ENCODE data around the gene GJB6. TPM values are rescaled to one million over a fixed set of nuclear protein-coding genes. Genes with fewer than 3 reads are reported as not detected.

Gene GJB6
- total RNA-seq, 2 experiments from 2014 or later = 2.3 to 3.3 TPM

GRCh38 chr13:20247403-20247802, 15.3 kb upstream of the GJB6 start:
- H3K36me3 Mint-ChIP-seq (ENCODE audit: low read depth) = no peaks in the 10 kb centered on the region
- DNase-seq (no peak), ATAC-seq (no peak)
- H3K9me3 Mint-ChIP-seq = no peaks in the 10 kb centered on the region
- H3K27me3 Mint-ChIP-seq = peaks cover 2% of the 10 kb centered on the region
- ChIA-PET POLR2A (no interaction called here), CTCF (no interaction called here)
- H3K4me1 Mint-ChIP-seq (ENCODE audit: low read depth) = no peaks in the 10 kb centered on the region
- H3K27ac Mint-ChIP-seq = no peak overlapping the region
- no peak overlapping the region for H3K4me3 Mint-ChIP-seq
- TF ChIP-seq, protein P1, sequence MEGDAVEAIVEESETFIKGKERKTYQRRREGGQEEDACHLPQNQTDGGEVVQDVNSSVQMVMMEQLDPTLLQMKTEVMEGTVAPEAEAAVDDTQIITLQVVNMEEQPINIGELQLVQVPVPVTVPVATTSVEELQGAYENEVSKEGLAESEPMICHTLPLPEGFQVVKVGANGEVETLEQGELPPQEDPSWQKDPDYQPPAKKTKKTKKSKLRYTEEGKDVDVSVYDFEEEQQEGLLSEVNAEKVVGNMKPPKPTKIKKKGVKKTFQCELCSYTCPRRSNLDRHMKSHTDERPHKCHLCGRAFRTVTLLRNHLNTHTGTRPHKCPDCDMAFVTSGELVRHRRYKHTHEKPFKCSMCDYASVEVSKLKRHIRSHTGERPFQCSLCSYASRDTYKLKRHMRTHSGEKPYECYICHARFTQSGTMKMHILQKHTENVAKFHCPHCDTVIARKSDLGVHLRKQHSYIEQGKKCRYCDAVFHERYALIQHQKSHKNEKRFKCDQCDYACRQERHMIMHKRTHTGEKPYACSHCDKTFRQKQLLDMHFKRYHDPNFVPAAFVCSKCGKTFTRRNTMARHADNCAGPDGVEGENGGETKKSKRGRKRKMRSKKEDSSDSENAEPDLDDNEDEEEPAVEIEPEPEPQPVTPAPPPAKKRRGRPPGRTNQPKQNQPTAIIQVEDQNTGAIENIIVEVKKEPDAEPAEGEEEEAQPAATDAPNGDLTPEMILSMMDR (IDR thresholded peaks at IDR 0.05) = no peak
- intact Hi-C loops (cut with micrococcal nuclease) = no loop called here

DNA sequence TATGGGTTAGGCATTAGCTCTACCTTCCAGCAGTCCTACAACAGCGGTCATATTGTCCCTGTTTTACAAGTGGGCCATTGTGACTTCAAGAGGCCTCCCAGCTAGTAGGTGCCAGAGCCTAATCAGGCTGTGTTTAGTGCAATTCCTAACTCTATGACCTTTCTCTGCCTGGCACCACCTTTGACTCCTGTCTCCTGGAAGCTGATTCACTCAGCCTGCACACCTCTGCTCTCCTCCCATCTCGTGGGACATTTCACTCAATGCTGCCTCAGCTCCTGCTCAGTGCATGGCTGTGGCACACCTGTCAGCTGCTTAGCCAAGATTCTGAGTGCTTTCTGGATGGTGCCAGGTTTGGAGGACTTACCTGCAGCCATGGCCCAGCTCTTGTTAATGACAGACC, 9.5 kb upstream of the GJB6 start:
- TF ChIP-seq, protein P1 (IDR thresholded peaks at IDR 0.05) = no peak
- DNase-seq (no peak), ATAC-seq (no peak)
- intact Hi-C loops (cut with micrococcal nuclease) = no loop called here
- POLR2A ChIA-PET = no interaction called here
- Mint-ChIP-seq H3K4me3 (no peak overlapping the region), H3K36me3 (ENCODE audit: low read depth) (no peaks in the 10 kb centered on the region), H3K27ac (no peak overlapping the region), H3K27me3 (peaks cover 10% of the 10 kb centered on the region), H3K9me3 (no peaks in the 10 kb centered on the region), H3K4me1 (ENCODE audit: low read depth) (no peaks in the 10 kb centered on the region)
- CTCF ChIA-PET = no interaction called here

DNA sequence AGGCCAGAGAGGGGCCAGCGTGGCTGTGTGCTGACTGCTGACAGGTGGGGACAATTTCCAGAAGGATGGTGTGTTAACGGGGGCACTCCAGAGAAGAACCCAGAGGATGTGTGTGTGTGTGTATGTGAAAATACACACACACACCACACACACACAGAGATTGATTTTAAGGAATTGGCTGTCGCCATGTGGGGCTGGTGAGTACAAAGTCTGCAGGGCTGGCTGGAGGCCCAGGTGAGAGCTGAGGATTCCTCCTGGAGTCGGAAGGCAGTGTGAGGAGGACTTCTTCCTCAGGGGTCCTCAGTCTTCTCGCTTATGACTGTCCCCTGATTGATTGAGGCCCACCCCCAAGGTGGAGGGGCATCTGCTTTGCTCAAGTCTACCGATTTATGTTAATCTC, 7.6 kb upstream of the GJB6 start:
- DNase-seq = no peak
- Mint-ChIP-seq H3K27ac (no peak overlapping the region), H3K36me3 (ENCODE audit: low read depth) (no peaks in the 10 kb centered on the region), H3K9me3 (no peaks in the 10 kb centered on the region), H3K27me3 (peaks cover 11% of the 10 kb centered on the region), H3K4me3 (no peak overlapping the region), H3K4me1 (ENCODE audit: low read depth) (no peaks in the 10 kb centered on the region)
- CTCF ChIA-PET = no interaction called here
- no peak for ATAC-seq
- POLR2A ChIA-PET = no interaction called here
- intact Hi-C loops (cut with micrococcal nuclease) = no loop called here
- TF ChIP-seq, protein P1 (IDR thresholded peaks at IDR 0.05) = no peak

DNA sequence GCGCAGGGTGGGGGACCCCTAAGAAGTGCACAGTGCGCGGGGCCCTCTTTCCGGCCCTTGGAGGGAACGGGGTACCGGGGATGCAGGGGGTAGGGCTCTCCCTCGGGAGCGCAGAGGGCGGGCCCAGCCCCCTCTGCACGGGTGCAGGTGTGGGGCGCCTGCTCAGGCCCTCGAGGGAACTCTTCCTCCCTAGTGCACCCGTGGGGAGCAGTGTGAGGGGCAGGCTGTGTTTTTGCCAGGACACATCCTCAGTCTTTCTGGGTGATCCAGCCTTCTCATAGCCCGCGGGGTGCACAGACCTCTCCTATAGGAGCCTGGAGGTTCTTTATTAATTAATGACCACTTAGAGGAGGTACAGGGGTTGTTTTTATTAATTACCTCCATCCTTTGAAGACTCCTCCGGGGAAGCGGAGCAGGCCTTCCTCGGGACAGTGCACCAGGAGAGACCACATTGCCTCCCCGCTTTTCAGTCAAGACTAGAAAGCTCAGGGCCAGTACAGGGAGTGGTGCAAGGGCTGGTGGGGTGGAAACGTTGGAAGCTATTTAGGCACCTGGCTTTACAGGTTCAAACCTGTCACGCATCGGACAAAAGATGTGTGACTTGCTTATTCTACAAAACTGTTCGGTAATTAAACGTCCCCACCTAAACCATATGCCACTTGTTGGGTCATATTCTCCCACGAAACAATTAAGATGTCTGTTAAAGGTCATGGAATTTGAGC, 598 bp upstream of the GJB6 start:
- peak overlapping the region; percentile 10 for H3K4me3 Mint-ChIP-seq
- H3K36me3 Mint-ChIP-seq (ENCODE audit: low read depth) = no peaks in the 10 kb centered on the region
- ChIA-PET CTCF (interaction anchor here (1.2 kb wide), 1 partner anchor 35 kb away, joined by 3 read pairs; no protein-coding TSS in a partner anchor), POLR2A (no interaction called here)
- intact Hi-C loops (cut with micrococcal nuclease) = no loop called here
- no peak overlapping the region for H3K27ac Mint-ChIP-seq
- H3K9me3 Mint-ChIP-seq = no peaks in the 10 kb centered on the region
- DNase-seq (no peak), ATAC-seq (no peak)
- H3K4me1 Mint-ChIP-seq (ENCODE audit: low read depth) = peaks cover 10% of the 10 kb centered on the region
- TF ChIP-seq, protein P1 (IDR thresholded peaks at IDR 0.05) = no peak
- peaks cover 31% of the 10 kb centered on the region for H3K27me3 Mint-ChIP-seq

- Mint-ChIP-seq H3K27me3 (peaks cover 33% of the 10 kb centered on the region), H3K4me1 (ENCODE audit: low read depth) (peaks cover 10% of the 10 kb centered on the region), H3K27ac (peak overlapping the region; percentile 76), H3K36me3 (ENCODE audit: low read depth) (no peaks in the 10 kb centered on the region), H3K4me3 (peak overlapping the region; percentile 78), H3K9me3 (no peaks in the 10 kb centered on the region)
- intact Hi-C loops (cut with micrococcal nuclease) = no loop called here
- ChIA-PET CTCF (interaction anchor here (2.0 kb wide), 1 partner anchor 34 kb away, joined by 7 read pairs; no protein-coding TSS in a partner anchor), POLR2A (interaction anchor here (0.6 kb wide), 1 partner anchor 157 kb away, joined by 3 read pairs; no protein-coding TSS in a partner anchor)
- peak; percentile 36 for DNase-seq
- ATAC-seq = peak; percentile 40
- TF ChIP-seq, protein P1 (IDR thresholded peaks at IDR 0.05) = no peak
Measured at GRCh38 chr13:20230913-20231838, 943 bp downstream of the GJB6 start.
